GM12892 (cell line): Measurements from ENCODE around the gene FNDC3A.
A peak's percentile ranks its signal among the peaks of the same experiment; 100 is the strongest.

Experiments
- DNase-seq: peaks from one replicate; pipeline ENCODE4 v3.0.0; 2011; ENCODE audit not compliant: insufficient read length
- FAIRE-seq: peaks from 2 replicates; lab custom pipeline; 2011; peaks lifted over from hg19 to GRCh38; lab: Jason Lieb, UNC
- POLR2A ChIP-seq: IDR thresholded peaks from 2 replicates; pipeline ENCODE4 v1.6.1; 2011; ENCODE audit warnings: low read depth, low read length, control low read depth
- POLR2AphosphoS5 ChIP-seq: IDR thresholded peaks from 2 replicates; pipeline ENCODE4 v1.6.1; 2011; ENCODE audit warnings: low read depth, low read length, control low read depth
- TAF1 ChIP-seq: IDR thresholded peaks from 2 replicates; pipeline ENCODE4 v1.6.1; 2011; ENCODE audit warnings: low read depth, mild to moderate bottlenecking, control low read depth, low read length, borderline replicate concordance

FNDC3A gene

DNA sequence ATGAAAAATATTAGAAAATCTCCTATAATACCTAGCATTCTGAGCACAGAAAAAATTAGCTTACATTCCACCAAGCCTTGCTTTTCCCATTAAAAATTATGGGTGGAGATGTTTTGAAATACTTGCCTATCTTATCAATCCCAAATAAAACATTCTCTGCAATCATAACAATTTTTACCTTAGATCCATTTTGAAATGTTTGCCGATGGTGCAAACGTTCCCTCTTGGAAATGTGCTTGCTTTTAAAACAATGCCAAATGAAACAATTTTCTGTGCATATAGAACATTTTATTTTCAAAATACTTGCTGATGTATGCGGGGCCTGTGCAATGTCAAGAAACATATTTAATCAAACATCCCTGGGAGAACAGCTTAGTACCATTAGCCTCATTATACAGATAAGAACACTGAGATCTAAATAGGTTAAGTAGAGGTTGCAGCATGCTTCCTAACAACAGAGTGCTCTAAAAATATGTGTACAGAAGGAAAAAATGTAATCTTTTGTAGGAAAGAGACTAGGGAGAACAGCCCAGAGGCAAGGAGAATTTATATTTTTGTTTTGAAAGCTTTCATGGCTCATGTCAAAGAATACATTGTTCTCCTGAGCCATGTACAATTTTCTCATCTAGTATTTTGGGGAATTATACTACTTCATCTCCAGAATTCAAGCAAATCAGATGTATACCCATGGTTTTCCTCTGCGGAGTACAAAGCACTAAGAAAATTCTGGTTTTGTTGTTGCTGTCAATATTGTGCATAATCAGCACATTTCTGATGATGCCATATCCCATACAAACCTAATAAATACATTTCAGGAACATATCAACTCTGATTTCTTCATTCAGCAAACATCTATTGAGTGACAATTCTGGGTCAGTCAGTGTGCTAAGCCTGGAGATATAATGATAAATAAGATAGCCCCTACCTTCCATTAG, 25.9 kb upstream of the FNDC3A start:
- DNase-seq (no peak), FAIRE-seq (no peak)
- TF ChIP-seq POLR2A = no peak
- no peak for TF ChIP-seq TAF1
- TF ChIP-seq POLR2AphosphoS5 = no peak

DNA sequence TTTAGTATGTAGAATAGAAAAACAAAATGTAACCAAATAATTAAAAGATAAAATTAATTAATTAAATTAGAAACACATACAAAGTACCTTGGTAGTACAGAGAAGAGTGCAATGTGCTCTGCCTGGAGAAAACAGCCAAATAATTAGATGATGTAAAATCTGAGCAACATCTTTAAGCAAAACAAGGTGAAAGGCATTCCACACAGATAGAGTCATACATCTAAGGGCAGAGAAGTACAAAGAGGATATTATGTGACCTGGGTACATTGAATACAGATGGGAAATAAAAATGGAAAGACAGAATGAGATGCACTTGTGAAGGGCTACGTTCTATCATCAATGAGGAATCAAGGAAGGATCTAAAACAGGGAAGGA, 25.2 kb upstream of the FNDC3A start:
- FAIRE-seq = no peak
- no peak for TF ChIP-seq POLR2A
- TF ChIP-seq POLR2AphosphoS5 = no peak
- TF ChIP-seq TAF1 = no peak
- DNase-seq = no peak

DNA sequence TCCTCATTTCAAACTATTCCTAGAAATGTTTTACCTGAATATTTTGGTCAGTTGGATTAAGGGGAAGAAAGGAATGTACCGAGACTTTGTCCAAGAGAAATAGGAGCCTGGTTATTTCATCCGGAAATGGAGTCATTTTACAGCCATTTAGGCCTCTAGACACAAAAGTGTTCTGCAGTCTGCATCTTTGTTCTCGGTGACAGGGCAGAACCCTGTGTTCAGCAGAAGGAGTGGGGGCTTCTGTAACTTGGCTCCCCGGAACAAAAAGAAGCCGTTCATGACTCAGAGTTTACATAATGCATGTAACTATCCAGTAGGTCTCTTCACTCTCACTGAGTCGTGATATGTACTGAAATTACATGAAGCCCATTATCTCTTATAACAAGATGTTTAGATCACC, 21.6 kb upstream of the FNDC3A start:
- no peak for FAIRE-seq
- DNase-seq = no peak
- TF ChIP-seq POLR2AphosphoS5 = no peak
- TF ChIP-seq POLR2A = no peak
- TF ChIP-seq TAF1 = no peak

DNA sequence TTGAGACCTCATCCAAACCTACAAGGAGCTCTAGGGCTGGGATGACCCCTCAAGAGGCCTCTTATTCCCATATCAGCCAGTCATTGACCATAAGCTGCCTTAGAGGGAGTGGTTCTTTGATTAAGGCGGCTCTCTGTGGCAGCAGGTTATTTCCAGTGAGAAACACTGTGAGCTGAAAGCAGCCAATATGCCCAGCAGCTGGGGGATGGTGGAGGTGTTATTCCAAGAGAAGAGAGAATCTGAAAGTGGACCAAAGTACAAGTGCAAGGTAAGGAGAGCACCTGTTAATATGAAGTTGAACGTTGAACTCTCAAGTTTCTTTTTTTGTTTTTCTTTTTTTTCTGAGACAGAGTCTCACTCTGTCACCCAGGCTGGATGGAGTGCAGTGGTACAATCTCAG, 20.2 kb upstream of the FNDC3A start:
- FAIRE-seq (no peak), DNase-seq (no peak)
- no peak for TF ChIP-seq POLR2A
- TF ChIP-seq POLR2AphosphoS5 = no peak
- TF ChIP-seq TAF1 = no peak

- FAIRE-seq (peak; percentile 30), DNase-seq (no peak)
- TF ChIP-seq TAF1 (no peak), POLR2A (no peak)
These were observed 14.3 kb upstream of the FNDC3A start for GRCh38 chr13:48961379-48961778.

GRCh38 chr13:48962281-48962680, 13.4 kb upstream of the FNDC3A start:
- DNase-seq = no peak
- no peak for TF ChIP-seq POLR2AphosphoS5
- TF ChIP-seq TAF1 = no peak
- no peak for TF ChIP-seq POLR2A
- no peak for FAIRE-seq

GRCh38 chr13:48965736-48966135, 10.0 kb upstream of the FNDC3A start:
- FAIRE-seq (no peak), DNase-seq (no peak)
- TF ChIP-seq POLR2AphosphoS5 = no peak
- no peak for TF ChIP-seq TAF1
- TF ChIP-seq POLR2A = no peak

- no peak for TF ChIP-seq POLR2AphosphoS5
- no peak for TF ChIP-seq POLR2A
- TF ChIP-seq TAF1 = no peak
- no peak for FAIRE-seq
- no peak for DNase-seq
These were observed 6.0 kb upstream of the FNDC3A start for GRCh38 chr13:48969685-48970084.

DNA sequence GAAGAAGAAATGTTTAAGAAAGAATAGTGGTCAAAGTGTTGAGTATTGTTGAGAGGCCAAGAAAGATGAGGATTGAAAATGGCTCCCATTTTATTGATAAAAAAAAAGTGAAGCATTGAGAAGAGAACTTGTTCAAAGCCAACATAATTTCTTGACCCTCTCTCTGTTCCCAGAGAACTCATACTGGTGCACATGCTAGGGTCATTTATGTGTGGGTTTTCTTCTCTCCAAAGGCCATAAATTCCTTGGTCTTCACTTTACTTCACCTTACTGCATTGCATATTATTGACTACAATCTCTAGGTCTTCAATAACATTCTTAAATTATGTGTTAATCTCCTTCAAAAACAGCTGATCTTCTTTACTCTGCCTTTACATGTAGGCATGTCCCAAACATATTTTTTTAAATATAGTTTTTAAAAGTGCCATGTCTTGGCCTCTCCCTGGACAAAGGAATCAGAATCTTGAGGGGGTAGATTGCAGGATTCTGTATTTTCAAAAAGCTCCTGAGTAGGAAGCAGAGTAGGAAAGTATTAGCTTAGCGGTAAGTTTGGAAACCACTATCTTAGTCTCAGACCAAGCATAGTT, 1.8 kb upstream of the FNDC3A start:
- FAIRE-seq = no peak
- TF ChIP-seq POLR2AphosphoS5 = no peak
- TF ChIP-seq POLR2A = no peak
- TF ChIP-seq TAF1 = no peak
- no peak for DNase-seq

DNA sequence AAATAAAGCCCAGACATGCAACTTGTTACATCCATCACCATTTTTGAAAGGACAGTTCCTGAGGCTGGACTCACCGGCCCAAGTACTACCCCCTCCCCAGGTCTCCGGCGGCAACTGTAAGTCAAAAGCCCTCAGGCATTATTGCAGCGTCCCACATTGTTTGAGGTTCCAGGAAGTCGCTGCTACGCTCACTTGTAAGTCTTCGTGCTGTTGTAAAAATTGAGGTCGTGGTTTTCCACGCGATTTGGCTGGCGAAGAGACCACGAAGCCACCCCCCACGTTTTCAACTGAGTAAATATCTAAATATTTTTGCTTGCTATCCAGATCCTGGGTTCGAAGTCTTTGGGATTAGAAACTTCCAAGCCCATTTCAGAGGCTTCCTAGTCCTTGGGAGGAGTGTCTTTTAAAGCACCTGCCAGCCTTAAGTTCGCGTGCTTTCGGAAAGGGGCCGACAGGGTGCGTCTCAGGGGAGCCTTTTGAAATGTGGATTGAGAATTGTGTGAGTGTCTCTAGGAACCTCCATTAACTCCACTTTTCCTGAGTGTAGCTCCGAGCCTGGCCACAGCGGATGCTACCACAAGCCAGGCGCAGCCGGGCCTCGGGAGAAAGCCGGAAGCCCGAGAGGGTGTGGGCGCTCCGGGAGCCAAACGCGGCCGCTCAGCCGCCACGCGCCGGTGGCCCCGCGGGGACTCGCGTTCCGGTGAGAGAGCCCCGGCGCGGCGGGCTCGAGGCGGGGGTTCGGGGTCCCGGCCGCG, 434 bp upstream of the FNDC3A start:
- TF ChIP-seq POLR2AphosphoS5 (peak; percentile 15; the same call in 1 of the 2 replicates), TAF1 (no peak)
- FAIRE-seq (peak; percentile 92), DNase-seq (no peak)

DNA sequence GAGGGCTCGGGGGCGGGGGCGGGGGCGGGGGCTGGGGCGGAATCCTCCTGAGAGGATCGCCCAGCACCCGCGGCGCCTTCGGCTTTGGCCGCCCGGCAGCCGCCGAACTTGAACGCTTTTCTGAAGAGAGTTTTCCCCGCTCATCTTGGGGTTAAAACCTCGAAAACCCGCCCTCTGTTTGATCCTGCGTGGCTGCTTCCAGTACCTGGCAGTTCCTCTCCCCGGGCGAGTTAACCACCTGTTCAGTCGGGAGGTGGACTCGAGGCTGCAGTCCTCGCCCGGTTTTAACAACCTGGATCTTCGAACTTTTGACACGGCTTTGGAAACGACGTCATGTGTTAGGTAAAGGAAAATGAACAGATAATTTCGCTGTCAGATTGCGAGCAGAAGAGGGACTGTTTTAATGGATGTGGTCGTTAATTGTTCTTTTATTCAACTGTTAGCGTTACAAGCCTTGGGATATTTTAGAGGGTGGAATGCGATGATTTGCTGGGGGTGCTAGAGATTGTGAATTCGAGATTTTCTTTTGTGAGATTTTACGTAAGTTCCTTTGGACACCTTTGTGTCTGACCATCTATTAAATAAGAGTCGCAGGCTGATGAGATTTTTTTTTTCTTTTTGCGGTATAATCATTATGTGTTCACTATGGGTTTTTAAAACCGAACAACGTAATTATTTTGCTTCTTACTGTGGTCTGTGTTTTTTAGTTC, 1.0 kb downstream of the FNDC3A start:
- peak; percentile 19 for TF ChIP-seq POLR2A
- no peak for TF ChIP-seq TAF1
- peak; percentile 62 for TF ChIP-seq POLR2AphosphoS5
- DNase-seq = no peak
- FAIRE-seq = peak; percentile 51
